Lung (tissue), 12 donors: Measurements from ENCODE around the gene GALK2. TPM values are rescaled to one million over a fixed set of nuclear protein-coding genes. Genes with fewer than 3 reads are reported as not detected.

ENCODE experiments used
- ATAC-seq: fragments of 200-7000 bp; cut with Tn5 transposase; one replicate; pipeline ENCODE4 v1.9.1; 2020; ENCODE audit warnings: moderate number of reproducible peaks; ENCODE audit not compliant: insufficient read depth, low FRiP score
- DNase-seq, 3 donors: peaks; one replicate each; pipeline ENCODE4 v3.0.0-alpha.2; 2013 to 2017
- H3K27ac ChIP-seq, 2 donors: one replicate each; pipeline ENCODE4 v1.5.1; 2013; ENCODE audit warnings: mild to moderate bottlenecking in 2 of 2, moderate library complexity in 2 of 2, control low read depth in 1 of 2, inconsistent platforms in 1 of 2, low read depth in 1 of 2, low read length in 1 of 2
- H3K27me3 ChIP-seq, 3 donors: one replicate each; pipeline ENCODE4 v1.5.1; 2013; ENCODE audit warnings: low read length in 2 of 3; ENCODE audit not compliant: control insufficient read depth in 3 of 3, insufficient read depth in 3 of 3
- H3K36me3 ChIP-seq, 4 donors: one replicate each; pipeline ENCODE4 v1.5.1; 2013; ENCODE audit warnings: low read length in 4 of 4, mild to moderate bottlenecking in 1 of 4, moderate library complexity in 1 of 4; ENCODE audit not compliant: control insufficient read depth in 4 of 4, insufficient read depth in 4 of 4
- H3K4me1 ChIP-seq, 5 donors: one replicate each; pipeline ENCODE4 v1.5.1; 2013; ENCODE audit warnings: low read length in 5 of 5, mild to moderate bottlenecking in 2 of 5, moderate library complexity in 1 of 5; ENCODE audit not compliant: control insufficient read depth in 5 of 5, insufficient read depth in 5 of 5
- H3K4me3 ChIP-seq: one replicate; pipeline ENCODE4 v1.5.1; 2013; ENCODE audit warnings: mild to moderate bottlenecking, control low read depth, moderate library complexity
- H3K9ac ChIP-seq, 2 donors: one replicate each; pipeline ENCODE4 v1.5.1; 2013; ENCODE audit warnings: low read length in 2 of 2, control low read depth in 1 of 2; ENCODE audit not compliant: insufficient read depth in 1 of 2
- H3K9me3 ChIP-seq, 4 donors: one replicate each; pipeline ENCODE4 v1.5.1; 2013; ENCODE audit warnings: low read length in 3 of 4, mild to moderate bottlenecking in 1 of 4, moderate library complexity in 1 of 4; ENCODE audit not compliant: control insufficient read depth in 4 of 4, insufficient read depth in 3 of 4
- WGBS, 2 donors: extraction: QIAGEN DNeasy Blood & Tissue Kit; methylation state at CpG; one replicate each; pipeline ENCODE4 v1.1.7; 2013; 5-methylcytosine and 5-hydroxymethylcytosine counted together
- polyA plus RNA-seq, 2 donors: library from polyadenylated mRNA; stranded (reverse); fragments of 200-250 nt; gene quantifications; one replicate each; pipeline ENCODE4 v1.2.1, GENCODE V29; 2013
- total RNA-seq, 2 donors: library from RNA; depleted of rRNA in 1 of 2; stranded (reverse); fragments of >200 nt in 1 of 2; gene quantifications; one replicate each; pipeline ENCODE4 v1.2.1, GENCODE V29; 2014 to 2021
- TF ChIP-seq, protein P1 (sequence below): IDR thresholded peaks from 2 replicates; pipeline ENCODE4 v1.5.1; 2012; ENCODE audit warnings: mild to moderate bottlenecking; ENCODE audit errors: control extremely low read depth, extremely low read depth
- donor health status: control.
- donor health status: control.
- donor health status: Bipolar disorder and iron deficiency.
- donor health status: healthy.
- donor health status: DM: yes; HTN: yes; CAD: no.

The GALK2 gene
- total and polyA plus RNA-seq, 4 donors = 12.4 to 44.8 (median 34.0) TPM

- Histone ChIP-seq H3K9ac (no peak overlapping the region), H3K9me3 (no peaks in the 10 kb centered on the region), H3K4me1 (peaks cover 0 to 15% (median 0%) of the 10 kb centered on the region in 5 donors), H3K27ac (no peak overlapping the region), H3K36me3 (peaks cover 1 to 25% (median 15%) of the 10 kb centered on the region in 4 donors), H3K27me3 (no peaks in the 10 kb centered on the region), H3K4me3 (no peak overlapping the region)
- TF ChIP-seq, protein P1, sequence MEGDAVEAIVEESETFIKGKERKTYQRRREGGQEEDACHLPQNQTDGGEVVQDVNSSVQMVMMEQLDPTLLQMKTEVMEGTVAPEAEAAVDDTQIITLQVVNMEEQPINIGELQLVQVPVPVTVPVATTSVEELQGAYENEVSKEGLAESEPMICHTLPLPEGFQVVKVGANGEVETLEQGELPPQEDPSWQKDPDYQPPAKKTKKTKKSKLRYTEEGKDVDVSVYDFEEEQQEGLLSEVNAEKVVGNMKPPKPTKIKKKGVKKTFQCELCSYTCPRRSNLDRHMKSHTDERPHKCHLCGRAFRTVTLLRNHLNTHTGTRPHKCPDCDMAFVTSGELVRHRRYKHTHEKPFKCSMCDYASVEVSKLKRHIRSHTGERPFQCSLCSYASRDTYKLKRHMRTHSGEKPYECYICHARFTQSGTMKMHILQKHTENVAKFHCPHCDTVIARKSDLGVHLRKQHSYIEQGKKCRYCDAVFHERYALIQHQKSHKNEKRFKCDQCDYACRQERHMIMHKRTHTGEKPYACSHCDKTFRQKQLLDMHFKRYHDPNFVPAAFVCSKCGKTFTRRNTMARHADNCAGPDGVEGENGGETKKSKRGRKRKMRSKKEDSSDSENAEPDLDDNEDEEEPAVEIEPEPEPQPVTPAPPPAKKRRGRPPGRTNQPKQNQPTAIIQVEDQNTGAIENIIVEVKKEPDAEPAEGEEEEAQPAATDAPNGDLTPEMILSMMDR = no peak
- DNase-seq = no peak
- WGBS, 2 donors = 81 to 95% methylated on average over 1 of the region's 1 CpG
- no peak for ATAC-seq
Observed at GRCh38 chr15:49282366-49282765, 112.3 kb downstream of the GALK2 start.

- TF ChIP-seq, protein P1 = no peak
- H3K36me3 ChIP-seq = peaks cover 3 to 25% (median 15%) of the 10 kb centered on the region in 4 donors
Observed at GRCh38 chr15:49286649-49287404, 116.8 kb downstream of the GALK2 start.

GRCh38 chr15:49287481-49287880, 117.4 kb downstream of the GALK2 start:
- H3K27ac ChIP-seq = no peak overlapping the region
- H3K9ac ChIP-seq = no peak overlapping the region
- TF ChIP-seq, protein P1 = no peak
- ATAC-seq = no peak
- peaks cover 5 to 21% (median 13%) of the 10 kb centered on the region in 4 donors for H3K36me3 ChIP-seq
- peaks cover 0 to 39% (median 0%) of the 10 kb centered on the region in 5 donors for H3K4me1 ChIP-seq
- no peaks in the 10 kb centered on the region for H3K27me3 ChIP-seq
- no peak overlapping the region for H3K4me3 ChIP-seq
- peak in 2 of 3 donors; percentile 83 to 86 for DNase-seq
- no peaks in the 10 kb centered on the region for H3K9me3 ChIP-seq

More at GRCh38 chr15:49286649-49287404, 116.8 kb downstream of the GALK2 start:
- Histone ChIP-seq H3K27me3 (no peaks in the 10 kb centered on the region), H3K4me1 (peaks cover 0 to 39% (median 0%) of the 10 kb centered on the region in 5 donors), H3K27ac (no peak overlapping the region), H3K9ac (no peak overlapping the region), H3K4me3 (no peak overlapping the region), H3K9me3 (no peaks in the 10 kb centered on the region)
- WGBS, 2 donors = 75 to 87% methylated on average over 4 of the region's 4 CpGs
- ATAC-seq (no peak), DNase-seq (peak in 1 of 3 donors; percentile 55)
